Measurements from ENCODE around the gene CLASP1. TPM values are rescaled to one million over a fixed set of nuclear protein-coding genes. Genes with fewer than 3 reads are reported as not detected.

The CLASP1 gene
- total and polyA plus RNA-seq, 2 of the 8 experiments (the other 6 are each of a cell fraction or from before 2014, with no cell fraction given), result 7.3 to 53.9 TPM

- H3K79me1 ChIP-seq (ENCODE audit: low read depth, low read length), result no peaks in the 10 kb centered on the region
- POLR2A ChIA-PET (ENCODE audit: partially characterized antibody), result interaction anchor here (1.8 kb wide), 1 partner anchor 206 kb away, joined by 4 read pairs; the partner anchor contains the start of gene RNU4ATAC
Observed at GRCh38 chr2:121324601-121325000, 324.7 kb downstream of the CLASP1 start.

More at GRCh38 chr2:121324601-121325000, 324.7 kb downstream of the CLASP1 start:
- H3K79me2 ChIP-seq (ENCODE audit: control insufficient read depth in 1 of 2, insufficient read depth in 2 of 2, low read length in 2 of 2), result no peaks in the 10 kb centered on the region
- H3K4me3 ChIP-seq (ENCODE audit: extremely low read depth in 1 of 4, insufficient read depth in 2 of 4, low read depth in 3 of 4, low read length in 4 of 4), result no peak overlapping the region
- H4K91ac ChIP-seq (replicated peaks; ENCODE audit: insufficient read length, low read length), result no peak overlapping the region
- H3K18ac ChIP-seq (ENCODE audit: extremely low read depth, low read length), result no peak overlapping the region
- no peak overlapping the region for H2BK120ac ChIP-seq (replicated peaks; ENCODE audit: low read depth, low read length)
- H3K23me2 ChIP-seq (ENCODE audit: low read depth, low read length), result no peaks in the 10 kb centered on the region
- no peak overlapping the region for H3K56ac ChIP-seq (replicated peaks; ENCODE audit: insufficient read length, low read depth, low read length)
- H4K8ac ChIP-seq (ENCODE audit: extremely low read depth, insufficient read depth, low read length), result no peak overlapping the region
- FAIRE-seq (no peak), DNase-seq (ENCODE audit: low read depth in 1 of 2, low spot score in 2 of 2) (no peak)
- CTCF ChIA-PET (ENCODE audit: partially characterized antibody), result interaction anchor here (0.9 to 6.6 kb wide), 5 partner anchors 192 to 239 kb away, joined by 3 to 36 read pairs (median 11); no protein-coding TSS in a partner anchor
- H2BK15ac ChIP-seq (ENCODE audit: low read length), result no peak overlapping the region
- TF ChIP-seq HDAC6 (IDR thresholded peaks at IDR 0.05; ENCODE audit: low read depth, low read length) (no peak), BRCA1 (IDR thresholded peaks at IDR 0.05; ENCODE audit: low read depth, low read length) (no peak), TAF7 (optimal IDR thresholded peaks at IDR 0.05; ENCODE audit: borderline replicate concordance, low read depth, low read length) (no peak), CTCF (IDR thresholded peaks at IDR 0.05; ENCODE audit: control extremely low read depth in 1 of 3, insufficient read depth in 1 of 3, low read depth in 1 of 3, low read length in 3 of 3) (no peak), RBBP5 (IDR thresholded peaks at IDR 0.05; ENCODE audit: borderline replicate concordance, low read depth, low read length) (no peak), USF2 (IDR thresholded peaks at IDR 0.05; ENCODE audit: low read length) (no peak), SAP30 (IDR thresholded peaks at IDR 0.05; ENCODE audit: insufficient read depth, insufficient replicate concordance, low read length) (no peak), SIN3A (conservative IDR thresholded peaks at IDR 0.05 in 1 of 2, IDR thresholded peaks at IDR 0.05 in 1 of 2; ENCODE audit: low read depth in 1 of 2, low read length in 2 of 2) (no peak), BACH1 (IDR thresholded peaks at IDR 0.05; ENCODE audit: low read length) (no peak)
- H3K14ac ChIP-seq (ENCODE audit: insufficient read length), result no peak overlapping the region
- H4K5ac ChIP-seq (ENCODE audit: insufficient read length, low read depth, low read length), result no peak overlapping the region
- H4K20me1 ChIP-seq (replicated peaks in 1 of 2; ENCODE audit: control insufficient read depth in 1 of 2, insufficient read depth in 2 of 2, low read length in 2 of 2), result no peaks in the 10 kb centered on the region
- no peaks in the 10 kb centered on the region for H3K27me3 ChIP-seq (replicated peaks in 1 of 4; ENCODE audit: control insufficient read depth in 3 of 4, extremely low read depth in 1 of 4, insufficient read depth in 3 of 4, low read length in 3 of 4)
- no peaks in the 10 kb centered on the region for H3K36me3 ChIP-seq (ENCODE audit: control insufficient read depth in 2 of 4, insufficient read depth in 4 of 4, low read length in 3 of 4)
- no peak overlapping the region for H3K9ac ChIP-seq (replicated peaks in 1 of 4; ENCODE audit: extremely low read depth in 1 of 4, low read depth in 3 of 4, low read length in 3 of 4)
- no peaks in the 10 kb centered on the region for H3K9me3 ChIP-seq (ENCODE audit: insufficient read depth in 2 of 2, low read depth in 1 of 2, low read length in 1 of 2)
- WGBS, 2 experiments (ENCODE audit: extremely low coverage in 1 of 2, insufficient coverage in 1 of 2, insufficient read length in 1 of 2, insufficient replicate concordance in 2 of 2, low coverage in 1 of 2, low lambda C conversion rate in 2 of 2, missing lambda C conversion rate in 1 of 2), result 94% methylated on average over 7 of the region's 7 CpGs; no CpG with 5 or more reads in 1 of the 2 experiments
- no peak overlapping the region for H2AK5ac ChIP-seq (ENCODE audit: low read depth, low read length)
- no peak overlapping the region for H2BK20ac ChIP-seq (ENCODE audit: low read length)
- H2AFZ ChIP-seq (ENCODE audit: low read length), result no peak overlapping the region
- no peaks in the 10 kb centered on the region for H3K4me1 ChIP-seq (replicated peaks in 1 of 4; ENCODE audit: control insufficient read depth in 3 of 4, insufficient read depth in 4 of 4, low read length in 3 of 4)
- H3K23ac ChIP-seq (ENCODE audit: insufficient read length), result no peak overlapping the region
- no peak overlapping the region for H2BK5ac ChIP-seq (ENCODE audit: low read depth, low read length)
- no peak overlapping the region for H3K27ac ChIP-seq (ENCODE audit: low read depth, low read length)
- H2BK12ac ChIP-seq (ENCODE audit: low read depth, low read length), result no peak overlapping the region
- H3K4me2 ChIP-seq (ENCODE audit: insufficient read depth in 1 of 2, low read depth in 2 of 2, low read length in 2 of 2), result no peak overlapping the region
- no peak overlapping the region for H3K4ac ChIP-seq (replicated peaks; ENCODE audit: insufficient read length, low read depth, low read length)

Data from H1 (cell line).